ENCODE measurements around the gene EXPH5.

- TF ChIP-seq, protein P1, sequence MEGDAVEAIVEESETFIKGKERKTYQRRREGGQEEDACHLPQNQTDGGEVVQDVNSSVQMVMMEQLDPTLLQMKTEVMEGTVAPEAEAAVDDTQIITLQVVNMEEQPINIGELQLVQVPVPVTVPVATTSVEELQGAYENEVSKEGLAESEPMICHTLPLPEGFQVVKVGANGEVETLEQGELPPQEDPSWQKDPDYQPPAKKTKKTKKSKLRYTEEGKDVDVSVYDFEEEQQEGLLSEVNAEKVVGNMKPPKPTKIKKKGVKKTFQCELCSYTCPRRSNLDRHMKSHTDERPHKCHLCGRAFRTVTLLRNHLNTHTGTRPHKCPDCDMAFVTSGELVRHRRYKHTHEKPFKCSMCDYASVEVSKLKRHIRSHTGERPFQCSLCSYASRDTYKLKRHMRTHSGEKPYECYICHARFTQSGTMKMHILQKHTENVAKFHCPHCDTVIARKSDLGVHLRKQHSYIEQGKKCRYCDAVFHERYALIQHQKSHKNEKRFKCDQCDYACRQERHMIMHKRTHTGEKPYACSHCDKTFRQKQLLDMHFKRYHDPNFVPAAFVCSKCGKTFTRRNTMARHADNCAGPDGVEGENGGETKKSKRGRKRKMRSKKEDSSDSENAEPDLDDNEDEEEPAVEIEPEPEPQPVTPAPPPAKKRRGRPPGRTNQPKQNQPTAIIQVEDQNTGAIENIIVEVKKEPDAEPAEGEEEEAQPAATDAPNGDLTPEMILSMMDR (conservative IDR thresholded peaks at IDR 0.05): no peak
- TF ChIP-seq EZH2 (IDR thresholded peaks at IDR 0.05; ENCODE audit: low read depth): no peak
These were observed 94.7 kb downstream of the EXPH5 start for GRCh38 chr11:108498816-108499408.
